Stimulated activated naive CD8-positive, alpha-beta T cell treated with anti-CD3 and anti-CD28 coated beads, Interleukin-15, amount 100 ng/mL, for 72 hours (primary cell): Measurements from ENCODE around the gene PTPRU.

ENCODE experiments used
- ATAC-seq: fragments of 150-1000 bp; cut with Tn5 transposase; 2 replicates; pipeline ENCODE4 v1.10.0; 2021; ENCODE audit warnings: mild to moderate bottlenecking, moderate library complexity
- DNase-seq, 2 donors: peaks; one replicate each; pipeline ENCODE4 v3.0.0; 2021 to 2022
- H3K27ac Mint-ChIP-seq, 2 donors: one replicate each; pipeline ENCODE4 v1.8.0; 2022; ENCODE audit warnings: mild to moderate bottlenecking in 2 of 2, mixed read lengths in 2 of 2, moderate library complexity in 2 of 2
- H3K27me3 Mint-ChIP-seq: one replicate; pipeline ENCODE4 v1.8.0; 2022; ENCODE audit warnings: mixed read lengths
- H3K4me1 Mint-ChIP-seq: one replicate; pipeline ENCODE4 v1.8.0; 2022; ENCODE audit warnings: mild to moderate bottlenecking, mixed read lengths
- H3K4me3 Mint-ChIP-seq, 2 donors: one replicate each; pipeline ENCODE4 v1.8.0; 2022; ENCODE audit warnings: mild to moderate bottlenecking in 2 of 2, mixed read lengths in 2 of 2, moderate library complexity in 1 of 2
- H3K9me3 Mint-ChIP-seq, 2 donors: one replicate each; pipeline ENCODE4 v1.8.0; 2022; ENCODE audit warnings: mixed read lengths in 2 of 2

Gene PTPRU

DNA sequence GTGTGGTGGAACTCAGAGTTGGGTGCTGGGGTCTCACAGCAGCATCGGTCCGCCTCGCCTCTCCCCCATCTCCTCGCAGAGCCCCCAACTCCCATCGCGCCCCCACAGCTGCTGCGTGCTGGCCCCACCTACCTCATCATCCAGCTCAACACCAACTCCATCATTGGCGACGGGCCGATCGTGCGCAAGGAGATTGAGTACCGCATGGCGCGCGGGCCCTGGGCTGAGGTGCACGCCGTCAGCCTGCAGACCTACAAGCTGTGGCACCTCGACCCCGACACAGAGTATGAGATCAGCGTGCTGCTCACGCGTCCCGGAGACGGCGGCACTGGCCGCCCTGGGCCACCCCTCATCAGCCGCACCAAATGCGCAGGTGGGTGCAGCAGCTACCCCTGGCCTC, 24.2 kb downstream of the PTPRU start:
- peaks cover 40% of the 10 kb centered on the region for H3K27me3 Mint-ChIP-seq
- peak overlapping the region; percentile 80 to 82 for H3K4me3 Mint-ChIP-seq
- DNase-seq, result no peak
- H3K4me1 Mint-ChIP-seq, result peaks cover 12% of the 10 kb centered on the region
- ATAC-seq, result no peak
- H3K9me3 Mint-ChIP-seq, result no peaks in the 10 kb centered on the region
- H3K27ac Mint-ChIP-seq, result no peak overlapping the region

DNA sequence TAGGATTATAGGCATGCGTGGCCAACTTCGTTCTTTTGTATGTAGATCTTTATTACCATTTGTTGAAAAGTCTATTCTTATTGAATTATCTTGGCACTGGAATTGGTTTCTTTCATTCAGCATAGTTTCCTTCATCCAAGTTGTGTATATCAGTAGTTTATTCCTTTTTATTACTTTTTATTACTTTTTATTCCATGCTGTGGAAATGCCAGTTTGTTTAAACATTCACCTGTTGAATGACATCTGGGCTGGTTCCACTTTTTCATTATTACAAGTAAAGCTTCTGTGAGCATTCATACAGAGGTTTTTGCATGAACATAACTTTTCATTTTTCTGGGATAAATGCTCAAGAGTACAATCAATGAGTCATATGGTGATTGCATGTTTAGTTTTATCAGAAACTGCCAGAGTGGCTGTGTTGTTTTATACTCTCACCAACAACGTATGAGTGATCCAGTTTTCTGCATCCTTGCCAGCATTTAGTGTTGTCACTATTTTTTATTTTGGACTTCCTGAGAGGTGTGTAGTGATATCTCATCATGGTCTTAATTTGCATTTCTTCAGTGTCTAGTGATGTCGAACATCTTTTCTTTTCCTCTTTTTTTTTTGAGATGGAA, 28.6 kb downstream of the PTPRU start:
- peaks cover 9% of the 10 kb centered on the region for H3K4me1 Mint-ChIP-seq
- ATAC-seq (no peak), DNase-seq (no peak)
- peaks cover 65% of the 10 kb centered on the region for H3K27me3 Mint-ChIP-seq
- no peaks in the 10 kb centered on the region for H3K9me3 Mint-ChIP-seq
- H3K27ac Mint-ChIP-seq, result no peak overlapping the region
- H3K4me3 Mint-ChIP-seq, result no peak overlapping the region

DNA sequence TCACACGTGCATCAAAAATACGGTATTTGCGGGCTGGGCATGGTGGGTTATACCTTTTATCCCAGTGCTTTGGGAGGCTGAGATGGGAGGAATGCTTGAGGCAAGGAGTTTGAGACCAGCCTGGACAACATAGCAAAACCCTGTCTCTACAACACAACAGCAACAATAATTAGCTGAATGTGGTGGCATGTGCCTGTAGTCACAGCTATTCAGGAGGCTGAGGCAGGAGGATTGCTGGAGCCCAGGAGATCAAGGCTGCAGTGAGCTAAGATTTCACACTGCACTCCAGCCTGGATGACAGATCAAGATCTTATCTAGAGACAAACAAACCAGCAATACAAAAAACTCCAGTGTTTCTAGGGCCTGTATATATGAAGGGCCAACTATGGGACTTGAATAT, 30.6 kb downstream of the PTPRU start:
- no peak for ATAC-seq

DNA sequence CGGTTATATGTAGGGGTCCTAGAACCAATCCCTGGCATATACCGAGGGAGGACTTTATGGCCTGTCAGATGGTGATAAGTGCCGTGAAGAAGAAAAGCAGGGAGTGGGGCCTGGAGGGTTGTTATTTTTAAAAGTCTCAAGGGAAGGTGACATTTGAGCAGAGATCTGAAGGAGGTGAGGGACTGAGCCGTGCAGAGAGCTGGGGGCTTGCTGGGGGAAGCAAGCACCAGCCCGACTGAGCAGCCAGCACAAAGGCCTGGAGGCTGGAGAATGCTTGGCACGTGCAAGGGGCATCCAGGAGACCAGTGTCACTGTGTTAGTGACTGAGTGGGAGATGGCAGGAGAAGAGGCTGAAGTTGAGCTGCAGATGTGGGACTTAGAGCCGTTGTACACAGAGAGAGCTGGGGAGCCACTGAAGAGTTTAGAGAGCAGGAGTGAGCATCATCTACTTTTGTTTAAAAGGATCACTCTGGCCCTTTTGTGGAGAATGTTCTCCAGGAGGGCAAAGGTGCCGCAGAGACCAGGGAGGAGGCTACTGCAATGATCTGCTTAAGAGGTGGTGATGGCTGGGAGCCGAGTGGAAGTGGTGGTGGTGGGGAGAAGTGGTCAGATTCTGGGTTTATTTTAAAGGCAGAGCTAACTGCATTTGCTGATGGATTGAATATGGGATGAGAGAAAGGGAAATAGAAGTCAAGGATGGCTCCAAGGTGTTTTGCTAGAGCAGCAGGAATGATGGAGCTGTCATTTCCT, 31.2 kb downstream of the PTPRU start:
- Mint-ChIP-seq H3K27me3 (peaks cover 69% of the 10 kb centered on the region), H3K9me3 (no peaks in the 10 kb centered on the region), H3K27ac (no peak overlapping the region), H3K4me3 (no peak overlapping the region), H3K4me1 (no peaks in the 10 kb centered on the region)
- DNase-seq (no peak), ATAC-seq (no peak)

More for the DNA sequence above, 30.6 kb downstream of the PTPRU start:
- no peak for DNase-seq
- Mint-ChIP-seq H3K4me1 (no peaks in the 10 kb centered on the region), H3K4me3 (no peak overlapping the region), H3K27me3 (peaks cover 65% of the 10 kb centered on the region), H3K27ac (no peak overlapping the region), H3K9me3 (no peaks in the 10 kb centered on the region)

DNA sequence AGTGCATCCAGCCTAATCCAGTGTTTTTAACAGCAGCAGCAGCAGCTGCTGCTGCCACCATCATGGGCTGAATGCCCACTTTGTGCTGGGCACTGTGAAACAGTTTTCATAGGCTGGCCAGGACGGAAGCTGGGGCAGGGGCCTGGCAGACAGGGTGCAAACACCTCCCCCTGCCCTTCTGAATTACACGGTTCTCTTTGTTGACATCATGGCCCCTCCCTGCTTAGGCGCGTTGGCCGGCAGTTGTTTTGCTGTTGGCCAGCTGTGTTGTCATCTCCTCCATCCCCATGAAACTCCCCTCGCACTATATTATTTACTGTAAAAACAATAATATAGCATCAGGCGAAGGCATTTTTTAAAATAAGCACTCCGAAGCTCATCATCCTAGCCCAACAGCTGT, 33.1 kb downstream of the PTPRU start:
- no peak overlapping the region for H3K4me3 Mint-ChIP-seq
- H3K4me1 Mint-ChIP-seq, result no peaks in the 10 kb centered on the region
- no peak overlapping the region for H3K27ac Mint-ChIP-seq
- ATAC-seq (no peak), DNase-seq (no peak)
- no peaks in the 10 kb centered on the region for H3K9me3 Mint-ChIP-seq
- peaks cover 74% of the 10 kb centered on the region for H3K27me3 Mint-ChIP-seq

DNA sequence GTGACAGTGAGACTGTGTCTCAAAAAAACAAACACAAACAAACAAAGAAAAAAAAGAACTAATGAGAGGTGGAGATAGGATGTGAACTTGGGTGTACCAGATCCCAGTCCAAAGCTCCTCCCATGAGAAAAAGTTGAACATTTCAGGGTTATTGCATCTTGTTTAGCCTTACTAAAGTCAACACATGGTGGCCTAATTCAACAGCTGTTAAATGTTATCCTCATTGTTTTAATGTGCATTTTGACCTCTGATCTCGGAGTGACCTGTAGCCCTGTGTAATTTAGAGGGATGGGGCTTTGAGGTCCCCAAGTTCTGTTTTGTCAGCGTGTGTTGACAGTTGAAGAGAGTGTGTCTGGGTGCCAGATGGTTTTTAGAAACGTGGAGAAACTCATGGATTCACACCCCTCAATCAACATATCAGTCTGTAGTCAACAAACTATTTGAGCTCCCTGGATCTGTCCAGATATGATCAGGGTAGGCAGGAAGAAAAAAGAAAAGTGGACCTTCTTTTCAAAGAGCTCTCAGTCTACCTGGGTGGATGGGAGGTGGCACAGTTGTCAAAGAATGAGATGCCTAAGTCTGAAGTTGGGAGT, 34.7 kb downstream of the PTPRU start:
- no peak for DNase-seq
- peaks cover 65% of the 10 kb centered on the region for H3K27me3 Mint-ChIP-seq
- no peak overlapping the region for H3K4me3 Mint-ChIP-seq
- H3K27ac Mint-ChIP-seq, result no peak overlapping the region
- no peaks in the 10 kb centered on the region for H3K4me1 Mint-ChIP-seq
- H3K9me3 Mint-ChIP-seq, result no peaks in the 10 kb centered on the region
- no peak for ATAC-seq

DNA sequence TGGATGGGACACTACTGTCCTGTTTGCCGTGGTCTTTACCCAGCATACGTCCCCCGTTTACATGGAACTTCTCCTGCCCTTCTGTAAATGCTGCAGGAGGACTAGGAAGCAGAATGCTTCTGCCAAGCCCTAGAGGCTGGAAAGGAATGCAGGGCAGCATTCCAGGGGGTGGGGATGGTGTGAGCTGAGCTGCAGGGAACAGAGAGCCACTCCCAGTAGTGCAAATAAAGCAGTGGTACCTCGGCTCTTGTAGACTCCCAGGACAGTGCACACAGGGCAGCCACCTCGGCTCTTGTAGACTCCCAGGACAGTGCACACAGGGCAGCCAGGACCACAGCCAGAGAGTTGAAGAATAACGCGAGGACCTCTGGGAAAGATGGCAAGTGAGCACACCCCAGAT, 35.4 kb downstream of the PTPRU start:
- no peak for ATAC-seq
- peak overlapping the region in 1 of 2 donors; percentile 37 for H3K27ac Mint-ChIP-seq
- DNase-seq, result no peak
- no peaks in the 10 kb centered on the region for H3K4me1 Mint-ChIP-seq
- H3K9me3 Mint-ChIP-seq, result no peaks in the 10 kb centered on the region
- peaks cover 58% of the 10 kb centered on the region for H3K27me3 Mint-ChIP-seq
- no peak overlapping the region for H3K4me3 Mint-ChIP-seq

DNA sequence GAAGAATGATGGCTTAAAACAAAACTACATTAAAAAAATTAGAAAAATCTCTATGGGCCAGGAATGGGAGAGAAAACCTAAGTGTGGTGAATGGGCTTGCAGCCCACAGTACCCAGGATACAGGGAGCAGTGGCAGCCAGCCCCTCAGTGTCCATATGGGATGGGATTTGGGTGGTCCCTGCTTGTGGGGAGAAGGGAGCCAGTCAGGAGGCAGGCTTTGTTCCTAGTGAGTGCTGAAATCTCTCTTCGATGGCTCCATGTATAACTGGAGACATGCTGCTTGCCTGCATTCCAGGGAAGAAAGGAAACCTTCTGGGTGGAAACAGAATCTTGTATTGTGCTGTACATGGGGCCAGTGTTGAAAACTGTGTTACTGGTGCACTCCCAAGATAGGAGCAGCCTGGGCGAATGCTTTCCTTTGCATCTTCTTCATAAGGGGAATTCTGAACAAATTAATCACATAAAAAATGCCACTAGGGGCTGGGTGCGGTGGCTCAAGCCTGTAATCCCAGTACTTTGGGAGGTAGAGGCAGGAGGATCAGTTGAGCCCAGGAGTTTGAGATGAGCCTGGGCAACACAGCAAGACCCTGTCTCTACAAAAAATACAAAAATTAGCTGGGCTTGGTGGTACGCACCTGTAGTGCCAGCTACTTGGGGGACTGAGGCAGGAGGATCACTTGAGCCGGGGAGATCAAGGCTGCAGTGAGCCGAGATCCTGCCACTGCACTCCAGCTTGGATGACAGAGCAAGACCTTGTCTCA, 36.0 kb downstream of the PTPRU start:
- peak overlapping the region in 1 of 2 donors; percentile 37 for H3K27ac Mint-ChIP-seq
- H3K9me3 Mint-ChIP-seq, result no peaks in the 10 kb centered on the region
- peaks cover 52% of the 10 kb centered on the region for H3K27me3 Mint-ChIP-seq
- DNase-seq, result no peak
- ATAC-seq, result no peak
- H3K4me1 Mint-ChIP-seq, result no peaks in the 10 kb centered on the region
- no peak overlapping the region for H3K4me3 Mint-ChIP-seq

DNA sequence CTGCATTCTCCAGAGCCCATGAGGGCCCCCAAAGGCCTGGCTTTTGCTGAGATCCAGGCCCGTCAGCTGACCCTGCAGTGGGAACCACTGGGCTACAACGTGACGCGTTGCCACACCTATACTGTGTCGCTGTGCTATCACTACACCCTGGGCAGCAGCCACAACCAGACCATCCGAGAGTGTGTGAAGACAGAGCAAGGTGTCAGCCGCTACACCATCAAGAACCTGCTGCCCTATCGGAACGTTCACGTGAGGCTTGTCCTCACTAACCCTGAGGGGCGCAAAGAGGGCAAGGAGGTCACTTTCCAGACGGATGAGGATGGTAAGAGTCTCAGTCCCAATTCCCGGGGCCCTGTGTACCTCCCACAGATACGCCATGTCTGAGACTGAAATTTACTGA, 39.1 kb downstream of the PTPRU start:
- Mint-ChIP-seq H3K27ac (no peak overlapping the region), H3K9me3 (no peaks in the 10 kb centered on the region), H3K4me1 (no peaks in the 10 kb centered on the region), H3K27me3 (peaks cover 25% of the 10 kb centered on the region), H3K4me3 (no peak overlapping the region)
- DNase-seq, result no peak
- no peak for ATAC-seq

DNA sequence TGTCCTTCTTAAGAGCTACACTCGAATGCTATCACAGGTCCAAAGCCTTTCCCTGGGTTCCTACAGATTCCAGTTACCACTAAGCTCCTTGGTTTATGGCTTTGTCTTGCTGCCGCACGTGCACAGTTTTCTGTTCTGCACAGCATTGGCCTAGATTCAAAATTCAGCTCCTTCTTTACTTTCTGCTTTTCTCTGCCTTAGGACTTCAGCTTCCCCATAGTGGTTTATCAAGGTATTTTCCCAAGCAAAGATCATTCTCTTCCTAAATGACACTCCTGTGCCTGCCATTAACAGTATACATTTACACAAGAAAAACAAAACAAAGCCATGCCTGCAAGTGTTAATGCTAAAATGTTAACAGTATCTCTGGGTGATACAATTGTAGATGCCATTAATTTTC, 41.8 kb downstream of the PTPRU start:
- H3K27me3 Mint-ChIP-seq, result no peaks in the 10 kb centered on the region
- no peak for ATAC-seq

DNA sequence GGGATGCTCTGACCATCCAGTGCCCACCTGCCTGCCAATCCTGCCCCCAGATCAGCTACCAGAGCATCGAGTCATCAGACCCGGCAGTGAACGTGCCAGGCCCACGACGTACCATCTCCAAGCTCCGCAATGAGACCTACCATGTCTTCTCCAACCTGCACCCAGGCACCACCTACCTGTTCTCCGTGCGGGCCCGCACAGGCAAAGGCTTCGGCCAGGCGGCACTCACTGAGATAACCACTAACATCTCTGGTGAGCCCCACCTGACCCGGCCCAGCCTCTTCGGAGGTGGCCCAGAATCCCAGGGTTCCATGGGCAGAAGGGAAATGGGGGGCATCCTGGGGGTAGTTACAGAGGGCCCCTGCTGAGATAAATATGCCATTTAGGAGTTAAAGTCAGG, 43.1 kb downstream of the PTPRU start:
- H3K4me1 Mint-ChIP-seq, result peaks cover 8% of the 10 kb centered on the region
- ATAC-seq (no peak), DNase-seq (no peak)
- H3K27me3 Mint-ChIP-seq, result no peaks in the 10 kb centered on the region
- H3K4me3 Mint-ChIP-seq, result no peak overlapping the region
- H3K27ac Mint-ChIP-seq, result no peak overlapping the region
- H3K9me3 Mint-ChIP-seq, result no peaks in the 10 kb centered on the region

More for the DNA sequence above, 41.8 kb downstream of the PTPRU start:
- Mint-ChIP-seq H3K4me3 (no peak overlapping the region), H3K27ac (no peak overlapping the region), H3K4me1 (peaks cover under 1% of the 10 kb centered on the region), H3K9me3 (no peaks in the 10 kb centered on the region)
- no peak for DNase-seq

DNA sequence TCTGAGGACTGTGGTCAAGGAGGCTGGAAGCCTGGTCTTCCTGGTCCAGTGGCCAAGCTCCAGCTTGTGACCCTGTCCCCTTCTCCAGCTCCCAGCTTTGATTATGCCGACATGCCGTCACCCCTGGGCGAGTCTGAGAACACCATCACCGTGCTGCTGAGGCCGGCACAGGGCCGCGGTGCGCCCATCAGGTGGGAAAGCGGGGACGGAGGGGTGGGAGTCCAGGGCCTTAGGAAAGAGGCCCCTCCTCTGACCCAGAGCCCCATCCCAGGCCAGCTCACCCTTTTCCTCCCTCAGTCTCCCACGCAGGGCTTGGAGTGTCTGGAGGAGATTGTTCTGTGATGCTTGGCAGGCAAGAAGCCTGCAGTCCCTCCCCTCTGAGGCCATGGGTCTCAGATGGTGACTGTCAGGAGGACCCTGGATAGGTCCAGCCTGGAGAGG, 43.6 kb downstream of the PTPRU start:
- H3K9me3 Mint-ChIP-seq, result no peaks in the 10 kb centered on the region
- ATAC-seq (no peak), DNase-seq (no peak)
- H3K4me3 Mint-ChIP-seq, result no peak overlapping the region
- no peaks in the 10 kb centered on the region for H3K27me3 Mint-ChIP-seq
- H3K4me1 Mint-ChIP-seq, result peaks cover 8% of the 10 kb centered on the region
- no peak overlapping the region for H3K27ac Mint-ChIP-seq

DNA sequence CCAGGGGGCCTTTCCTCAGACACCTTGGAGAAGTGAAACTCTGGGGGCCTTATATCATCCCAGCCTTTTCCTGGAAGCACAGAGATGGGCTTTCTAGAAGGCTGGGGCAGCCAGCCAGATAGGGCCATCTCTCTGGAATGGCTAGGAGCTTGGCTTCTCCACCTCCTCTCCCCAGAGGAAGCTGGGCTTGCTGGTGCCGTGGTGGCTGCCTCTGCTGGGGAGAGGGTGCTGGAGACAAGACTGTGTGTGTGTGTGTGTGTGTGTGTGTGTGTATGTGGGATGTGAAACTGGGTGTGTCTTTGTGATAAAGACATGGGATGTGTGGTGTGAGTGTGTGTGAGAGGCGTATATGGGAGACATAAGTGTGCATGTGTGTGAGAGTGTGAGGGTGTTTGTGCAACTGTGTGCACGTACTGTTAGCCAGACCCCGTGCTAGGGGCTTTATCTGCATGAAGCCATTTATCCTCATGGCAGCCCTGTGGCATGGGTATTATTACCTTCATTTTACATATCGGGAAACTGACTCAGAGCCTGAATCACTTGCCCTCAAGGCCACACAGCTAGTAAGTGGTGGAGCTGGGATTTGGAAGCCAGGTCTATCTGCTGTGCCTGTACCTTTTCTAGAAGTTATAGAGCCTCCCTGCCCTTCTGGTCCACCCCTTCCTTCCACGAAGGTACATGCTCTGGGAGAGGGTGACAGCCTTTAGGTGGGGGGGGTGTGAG, 44.2 kb downstream of the PTPRU start:
- H3K4me1 Mint-ChIP-seq, result peaks cover 8% of the 10 kb centered on the region

DNA sequence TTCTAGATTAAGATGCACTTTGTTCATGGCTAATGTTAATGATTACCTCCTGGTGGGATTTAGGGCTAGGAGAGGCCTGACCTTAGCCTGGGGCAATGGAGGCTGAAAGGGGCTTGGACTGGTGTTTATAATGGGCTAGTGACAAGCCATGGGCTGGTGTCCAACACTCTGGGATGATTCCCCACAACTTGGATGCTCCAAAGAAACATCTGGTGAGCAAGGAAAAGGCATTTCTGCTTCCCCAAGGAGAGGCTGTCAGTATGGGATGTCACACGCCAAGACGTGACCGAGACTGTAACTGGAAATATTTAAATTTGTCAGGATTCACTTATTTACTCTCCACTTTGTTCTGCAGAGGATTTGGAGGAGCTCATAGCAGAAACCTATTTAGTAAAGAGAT, 45.2 kb downstream of the PTPRU start:
- DNase-seq (no peak), ATAC-seq (no peak)
- Mint-ChIP-seq H3K27me3 (no peaks in the 10 kb centered on the region), H3K4me1 (peaks cover 8% of the 10 kb centered on the region), H3K4me3 (no peak overlapping the region), H3K9me3 (no peaks in the 10 kb centered on the region), H3K27ac (no peak overlapping the region)

More for the DNA sequence above, 44.2 kb downstream of the PTPRU start:
- ATAC-seq (no peak), DNase-seq (no peak)
- H3K27me3 Mint-ChIP-seq, result no peaks in the 10 kb centered on the region
- no peak overlapping the region for H3K4me3 Mint-ChIP-seq
- no peaks in the 10 kb centered on the region for H3K9me3 Mint-ChIP-seq
- H3K27ac Mint-ChIP-seq, result no peak overlapping the region
